Pancreas (tissue), 10 donors: ENCODE measurements around the gene LMF1. TPM values are rescaled to one million over a fixed set of nuclear protein-coding genes. Genes with fewer than 3 reads are reported as not detected.

Source experiments
- ATAC-seq, 4 donors: fragments of 200-7000 bp; cut with Tn5 transposase; one replicate each; pipeline versions ENCODE4 v1.8.0 to v1.9.1; 2020; ENCODE audit warnings: mild to moderate bottlenecking in 4 of 4, moderate library complexity in 4 of 4
- DNase-seq, 6 donors: peaks; one replicate each; pipeline ENCODE4 v3.0.0-alpha.2; 2020
- FAIRE-seq: peaks from 2 replicates; lab custom pipeline; 2012; peaks lifted over from hg19 to GRCh38; lab: Jason Lieb, UNC
- H3K27ac ChIP-seq, 4 donors: fragments of 200-600 bp; sonication (generic); 1 replicate in 3 of 4; 2 replicates in 1 of 4; pipeline versions ENCODE4 v1.5.0 to v1.8.0; 2020
- H3K27me3 ChIP-seq, 4 donors: fragments of 200-600 bp; one replicate each; pipeline ENCODE4 v1.8.0; 2021
- H3K36me3 ChIP-seq, 3 donors: fragments of 200-600 bp; sonication (generic) in 1 of 3; one replicate each; pipeline versions ENCODE4 v1.5.0 to v1.8.0; 2020 to 2021
- H3K4me1 ChIP-seq, 3 donors: fragments of 200-600 bp; one replicate each; pipeline ENCODE4 v1.8.0; 2021
- H3K4me3 ChIP-seq, 4 donors: fragments of 200-600 bp; sonication (generic) in 2 of 4; one replicate each; pipeline versions ENCODE4 v1.5.0 to v1.8.0; 2020 to 2021
- H3K9me3 ChIP-seq, 4 donors: fragments of 200-600 bp; one replicate each; pipeline ENCODE4 v1.8.0; 2021
- CTCF ChIP-seq, 4 donors: fragments of 200-600 bp; sonication (generic) in 3 of 4; IDR thresholded peaks; one replicate each; pipeline versions ENCODE4 v1.5.0 to v1.8.0; 2021; ENCODE audit warnings: antibody characterized with exemption in 4 of 4
- WGBS, 2 donors: extraction: QIAGEN DNeasy Blood & Tissue Kit; methylation state at CpG; one replicate each; pipeline ENCODE4 v1.1.7; 2013; 5-methylcytosine and 5-hydroxymethylcytosine counted together
- intact Hi-C, 3 donors: fragments of 100-400 bp; cut with DNase I; formaldehyde crosslinking; loops; one replicate each; pipeline versions ENCODE4 v1.11.1 to v1.14.2; 2022
- polyA plus RNA-seq, 2 donors: library from polyadenylated mRNA; stranded (reverse); fragments of 200-250 nt; gene quantifications; one replicate each; pipeline ENCODE4 v1.2.3, GENCODE V29; 2013
- total RNA-seq, 6 donors: library from RNA; stranded (reverse); fragmentation: NEBNext Ultra II Directional in 4 of 6; extraction: Animal tissue kit (Norgen Biotek cat#: 25700) in 4 of 6; gene quantifications; one replicate each; pipeline versions ENCODE4 v1.2.1 to v1.2.4, GENCODE V29; 2021 to 2023
- donor health status: healthy with polysubstance abuse.
- donor health status: DM: no; HTN: no; CAD: no; lungs with moderate emphysema.
- donor health status: DM: no; HTN: no; CAD: no.
- donor health status: control.
- donor health status: control.
- donor health status: Bipolar disorder and iron deficiency.
- donor health status: DM: yes; HTN: yes; CAD: no.
- donor health status: DM: no; HTN: no; CAD: no.
- donor health status: DM: no; HTN: no; CAD: no.
- donor health status: DM: yes; HTN: yes; CAD: no.

Gene LMF1
- total RNA-seq: 10 to 100 TPM in 4 of 6 donors, 1 to 10 TPM in 2; 9.3 to 17.6 (median 15.4) TPM
- 10 to 100 TPM; 48.3 to 64.6 TPM for polyA plus RNA-seq

- FAIRE-seq (no peak), DNase-seq (peak; percentile 91 to 100 (median 98)), ATAC-seq (peak; percentile 91 to 99 (median 96))
- no peaks in the 10 kb centered on the region for H3K9me3 ChIP-seq
- TF ChIP-seq CTCF (IDR thresholded peaks at IDR 0.05): no peak
- peak within 1 kb of the TSS; percentile 83 to 96 (median 86) for H3K4me3 ChIP-seq
- peaks cover 3 to 9% (median 7%) of the 10 kb centered on the region in 3 donors for H3K4me1 ChIP-seq
- no peaks in the 10 kb centered on the region for H3K36me3 ChIP-seq
- peak within 1 kb of the TSS; percentile 43 to 77 (median 62) for H3K27ac ChIP-seq
- 5 to 7% methylated on average over 47 to 71 of the region's 71 CpGs for WGBS, 2 donors
- intact Hi-C loops: no loop called here
- no peaks in the 10 kb centered on the region for H3K27me3 ChIP-seq
Observed at GRCh38 chr16:970766-971581, at the start of gene LMF1. Gene LMF1 (minus strand): TSS chr16:970984. CDS start chr16:970980, 4 bp downstream.

GRCh38 chr16:1020091-1020399 lies 49.3 kb upstream of the LMF1 start:
- no peaks in the 10 kb centered on the region for H3K9me3 ChIP-seq
- H3K4me3 ChIP-seq: no peak overlapping the region
- no peaks in the 10 kb centered on the region for H3K36me3 ChIP-seq
- peaks cover 0 to 5% (median 0%) of the 10 kb centered on the region in 4 donors for H3K27me3 ChIP-seq
- FAIRE-seq (no peak), ATAC-seq (no peak), DNase-seq (no peak)
- WGBS, 2 donors: 52 to 69% methylated on average over 10 to 11 of the region's 11 CpGs
- H3K4me1 ChIP-seq: no peaks in the 10 kb centered on the region
- no peak for TF ChIP-seq CTCF (IDR thresholded peaks at IDR 0.05)
- H3K27ac ChIP-seq: no peak overlapping the region
- intact Hi-C loops: no loop called here

- H3K4me1 ChIP-seq: no peaks in the 10 kb centered on the region
- peak overlapping the region in 3 of 4 donors; percentile 22 to 54 (median 33) for H3K27ac ChIP-seq
- no peak for FAIRE-seq
- WGBS, 2 donors: 21 to 37% methylated on average over 66 of the region's 66 CpGs
- ATAC-seq: peak; percentile 73 to 89 (median 81)
- peaks cover 0 to 5% (median 0%) of the 10 kb centered on the region in 4 donors for H3K27me3 ChIP-seq
- peak overlapping the region in 2 of 4 donors; percentile 1 to 4 for H3K4me3 ChIP-seq
- intact Hi-C loops: no loop called here
- H3K36me3 ChIP-seq: no peaks in the 10 kb centered on the region
- DNase-seq: peak in 2 of 6 donors; percentile 36 to 45
- no peak for TF ChIP-seq CTCF (IDR thresholded peaks at IDR 0.05)
- no peaks in the 10 kb centered on the region for H3K9me3 ChIP-seq
Observed at GRCh38 chr16:1019231-1020090, 48.7 kb upstream of the LMF1 start.

GRCh38 chr16:1018447-1019198 lies 47.8 kb upstream of the LMF1 start:
- H3K4me3 ChIP-seq: peak overlapping the region in 1 of 4 donors; percentile 4
- ATAC-seq (no peak), DNase-seq (no peak), FAIRE-seq (no peak)
- H3K27me3 ChIP-seq: peaks cover 0 to 5% (median 0%) of the 10 kb centered on the region in 4 donors
- no peak for TF ChIP-seq CTCF (IDR thresholded peaks at IDR 0.05)
- no peaks in the 10 kb centered on the region for H3K36me3 ChIP-seq
- no peaks in the 10 kb centered on the region for H3K9me3 ChIP-seq
- intact Hi-C loops: no loop called here
- WGBS, 2 donors: 68 to 78% methylated on average over 15 of the region's 15 CpGs
- peak overlapping the region in 2 of 4 donors; percentile 33 to 54 for H3K27ac ChIP-seq
- H3K4me1 ChIP-seq: no peaks in the 10 kb centered on the region
